ENCODE results near the gene SUGP2. TPM values are rescaled to one million over a fixed set of nuclear protein-coding genes. Genes with fewer than 3 reads are reported as not detected.

Gene SUGP2
- total RNA-seq, 1 donor from 2014 or later = 123 TPM

DNA sequence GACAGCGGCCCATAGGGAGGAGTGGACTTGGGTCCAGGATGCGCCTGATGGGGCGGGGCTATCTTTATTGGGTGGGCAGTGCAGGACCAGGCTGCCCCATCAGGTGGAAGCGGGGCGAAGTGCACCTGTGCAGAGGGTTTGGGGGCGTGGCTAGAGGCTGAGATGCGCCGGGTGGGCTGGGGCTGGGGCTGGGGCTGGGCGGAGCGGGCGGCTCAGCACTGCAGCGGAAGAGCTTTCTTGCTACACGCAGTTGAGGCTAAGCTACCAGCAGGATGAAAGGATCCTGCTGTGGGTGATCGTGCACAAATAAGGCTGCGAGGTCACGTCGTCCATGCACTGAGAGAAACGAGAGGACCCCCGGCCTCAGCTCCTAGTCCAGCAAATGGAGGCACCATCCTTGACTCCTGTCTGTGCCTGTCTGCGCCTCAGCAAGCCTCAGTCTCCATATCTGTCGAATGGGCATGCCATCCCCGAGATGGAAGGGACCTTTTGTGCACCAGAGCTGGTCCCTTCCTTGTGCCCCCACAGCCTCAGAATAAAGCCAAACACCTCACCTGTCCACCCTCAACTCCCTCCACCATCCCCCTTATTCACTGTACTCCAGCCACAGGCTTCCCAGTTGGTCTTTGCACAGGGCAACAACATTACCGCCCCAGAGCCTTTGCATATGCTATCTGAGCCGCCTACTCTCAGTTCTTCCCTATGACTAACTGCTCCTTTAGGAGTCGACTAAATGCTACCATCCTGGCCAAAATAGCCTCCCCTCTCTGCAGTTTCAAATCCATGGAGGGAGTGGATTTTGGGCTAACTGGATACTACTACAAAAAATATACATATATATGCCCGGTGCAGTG is 71.3 kb downstream of the SUGP2 start:
- TF ChIP-seq, protein P1, sequence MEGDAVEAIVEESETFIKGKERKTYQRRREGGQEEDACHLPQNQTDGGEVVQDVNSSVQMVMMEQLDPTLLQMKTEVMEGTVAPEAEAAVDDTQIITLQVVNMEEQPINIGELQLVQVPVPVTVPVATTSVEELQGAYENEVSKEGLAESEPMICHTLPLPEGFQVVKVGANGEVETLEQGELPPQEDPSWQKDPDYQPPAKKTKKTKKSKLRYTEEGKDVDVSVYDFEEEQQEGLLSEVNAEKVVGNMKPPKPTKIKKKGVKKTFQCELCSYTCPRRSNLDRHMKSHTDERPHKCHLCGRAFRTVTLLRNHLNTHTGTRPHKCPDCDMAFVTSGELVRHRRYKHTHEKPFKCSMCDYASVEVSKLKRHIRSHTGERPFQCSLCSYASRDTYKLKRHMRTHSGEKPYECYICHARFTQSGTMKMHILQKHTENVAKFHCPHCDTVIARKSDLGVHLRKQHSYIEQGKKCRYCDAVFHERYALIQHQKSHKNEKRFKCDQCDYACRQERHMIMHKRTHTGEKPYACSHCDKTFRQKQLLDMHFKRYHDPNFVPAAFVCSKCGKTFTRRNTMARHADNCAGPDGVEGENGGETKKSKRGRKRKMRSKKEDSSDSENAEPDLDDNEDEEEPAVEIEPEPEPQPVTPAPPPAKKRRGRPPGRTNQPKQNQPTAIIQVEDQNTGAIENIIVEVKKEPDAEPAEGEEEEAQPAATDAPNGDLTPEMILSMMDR (IDR thresholded peaks at IDR 0.05) = peak; percentile 9
- TF ChIP-seq EZH2 (IDR thresholded peaks at IDR 0.05) = no peak
- Histone ChIP-seq H4K20me1 (ENCODE audit: low read depth) (no peaks in the 10 kb centered on the region), H3K36me3 (no peaks in the 10 kb centered on the region), H3K27ac (no peak overlapping the region), H3K4me1 (no peaks in the 10 kb centered on the region), H2AFZ (replicated peaks) (no peak overlapping the region), H3K4me2 (peak overlapping the region; percentile 58), H3F3A (ENCODE audit: low read depth) (peaks cover 16% of the 10 kb centered on the region), H3K79me2 (ENCODE audit: low read depth) (no peaks in the 10 kb centered on the region), H3K9ac (no peak overlapping the region), H3K9me3 (ENCODE audit: low read depth) (no peaks in the 10 kb centered on the region), H3K27me3 (peaks cover 7% of the 10 kb centered on the region), H3K4me3 (peak overlapping the region; percentile 6)
- H3K27ac Mint-ChIP-seq = peak overlapping the region; percentile 19
- DNase-seq (ENCODE audit: low spot score) = peak; percentile 85
- no peaks in the 10 kb centered on the region for H3K36me3 Mint-ChIP-seq
- H3K27me3 Mint-ChIP-seq (ENCODE audit: insufficient read depth, low read depth) = peaks cover 8% of the 10 kb centered on the region
- H3K9me3 Mint-ChIP-seq = no peaks in the 10 kb centered on the region
- H3K4me1 Mint-ChIP-seq = peaks cover 17% of the 10 kb centered on the region
- H3K4me3 Mint-ChIP-seq = peak overlapping the region; percentile 41

DNA sequence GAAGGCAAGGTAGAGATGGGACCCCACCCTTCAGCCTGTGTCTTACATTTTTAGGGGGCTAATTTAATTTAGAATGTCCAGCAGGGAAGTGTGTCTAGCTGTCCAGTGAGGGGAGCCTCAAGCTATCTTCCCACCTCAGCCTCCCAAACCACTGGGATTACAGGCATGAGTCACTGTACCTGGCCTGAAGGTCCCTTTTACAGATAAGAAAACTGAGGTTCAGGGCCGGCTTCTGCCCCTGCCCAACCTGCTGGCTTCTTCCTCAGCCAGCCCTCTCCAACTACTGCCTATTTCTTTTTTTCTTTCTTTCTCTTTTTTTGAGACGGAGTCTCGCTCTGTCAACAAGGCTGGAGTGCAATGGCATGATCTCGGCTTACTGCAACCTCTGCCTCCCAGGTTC is 72.9 kb downstream of the SUGP2 start:
- no peak overlapping the region for H3K4me3 Mint-ChIP-seq
- H2AFZ ChIP-seq (replicated peaks) = no peak overlapping the region
- no peak for DNase-seq (ENCODE audit: low spot score)
- H4K20me1 ChIP-seq (ENCODE audit: low read depth) = no peaks in the 10 kb centered on the region
- H3K27ac Mint-ChIP-seq = no peak overlapping the region
- H3K27ac ChIP-seq = no peak overlapping the region
- no peak overlapping the region for H3K4me3 ChIP-seq
- TF ChIP-seq EZH2 (IDR thresholded peaks at IDR 0.05) (no peak), EZH2phosphoT487 (IDR thresholded peaks at IDR 0.05) (no peak)
- TF ChIP-seq, protein P1 (IDR thresholded peaks at IDR 0.05) = no peak
- H3K27me3 ChIP-seq = peaks cover 7% of the 10 kb centered on the region
- no peaks in the 10 kb centered on the region for H3K4me1 ChIP-seq
- H3K79me2 ChIP-seq (ENCODE audit: low read depth) = no peaks in the 10 kb centered on the region
- H3F3A ChIP-seq (ENCODE audit: low read depth) = peaks cover 11% of the 10 kb centered on the region
- peaks cover 8% of the 10 kb centered on the region for H3K27me3 Mint-ChIP-seq (ENCODE audit: insufficient read depth, low read depth)
- no peak overlapping the region for H3K4me2 ChIP-seq
- H3K9ac ChIP-seq = no peak overlapping the region
- no peaks in the 10 kb centered on the region for H3K36me3 Mint-ChIP-seq
- peaks cover 14% of the 10 kb centered on the region for H3K4me1 Mint-ChIP-seq
- no peaks in the 10 kb centered on the region for H3K9me3 Mint-ChIP-seq
- H3K9me3 ChIP-seq (ENCODE audit: low read depth) = no peaks in the 10 kb centered on the region
- H3K36me3 ChIP-seq = no peaks in the 10 kb centered on the region

DNA sequence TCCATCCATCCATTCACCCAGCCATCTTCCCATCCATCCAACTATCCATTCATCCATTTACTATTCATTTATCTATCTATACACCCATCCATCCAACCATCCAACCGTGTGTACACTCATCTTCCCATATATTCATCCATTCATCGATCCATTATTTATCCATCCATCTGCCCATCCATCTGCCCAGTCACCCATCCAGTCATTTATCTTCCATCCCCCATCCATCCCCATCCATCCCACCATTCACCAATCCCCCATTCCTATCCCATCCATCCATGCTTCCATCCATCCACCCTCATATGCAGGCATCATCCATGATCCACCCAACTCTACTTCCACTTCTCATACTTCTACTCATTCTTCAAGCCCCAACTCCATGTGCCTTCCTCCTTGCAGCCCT is 78.3 kb downstream of the SUGP2 start:
- H3K27me3 Mint-ChIP-seq (ENCODE audit: insufficient read depth, low read depth) = peaks cover 4% of the 10 kb centered on the region
- no peak overlapping the region for H3K4me3 Mint-ChIP-seq
- H3K4me3 ChIP-seq = no peak overlapping the region
- H4K20me1 ChIP-seq (ENCODE audit: low read depth) = no peaks in the 10 kb centered on the region
- no peak for DNase-seq (ENCODE audit: low spot score)
- no peaks in the 10 kb centered on the region for H3K9me3 ChIP-seq (ENCODE audit: low read depth)
- H3K27me3 ChIP-seq = no peaks in the 10 kb centered on the region
- H3K4me1 ChIP-seq = no peaks in the 10 kb centered on the region
- no peaks in the 10 kb centered on the region for H3K79me2 ChIP-seq (ENCODE audit: low read depth)
- no peaks in the 10 kb centered on the region for H3K9me3 Mint-ChIP-seq
- no peak overlapping the region for H3K27ac Mint-ChIP-seq
- H3K27ac ChIP-seq = no peak overlapping the region
- no peak overlapping the region for H3K9ac ChIP-seq
- H3K36me3 ChIP-seq = no peaks in the 10 kb centered on the region
- H3K4me2 ChIP-seq = no peak overlapping the region
- H2AFZ ChIP-seq (replicated peaks) = no peak overlapping the region
- no peaks in the 10 kb centered on the region for H3K36me3 Mint-ChIP-seq
- H3K4me1 Mint-ChIP-seq = no peaks in the 10 kb centered on the region
- no peaks in the 10 kb centered on the region for H3F3A ChIP-seq (ENCODE audit: low read depth)
- TF ChIP-seq EZH2phosphoT487 (IDR thresholded peaks at IDR 0.05) (no peak), EZH2 (IDR thresholded peaks at IDR 0.05) (no peak)
- TF ChIP-seq, protein P1 (IDR thresholded peaks at IDR 0.05) = no peak
